Thyroid gland (tissue), 4 donors: ENCODE measurements around the gene C14orf93. TPM values are rescaled to one million over a fixed set of nuclear protein-coding genes. Genes with fewer than 3 reads are reported as not detected.

Experiments
- DNase-seq, 2 donors: peaks; one replicate each; pipeline ENCODE4 v3.0.0-alpha.2; 2019
- H3K27ac ChIP-seq, 3 donors: fragments of 200-600 bp; sonication (generic); 1 replicate in 2 of 3; 2 replicates in 1 of 3; pipeline ENCODE4 v1.5.1; 2016 to 2019; ENCODE audit warnings: mild to moderate bottlenecking in 1 of 3, moderate library complexity in 1 of 3
- H3K27me3 ChIP-seq: fragments of 200-600 bp; sonication (generic); one replicate; pipeline ENCODE4 v1.5.1; 2019
- H3K36me3 ChIP-seq, 2 donors: fragments of 200-600 bp; sonication (generic); one replicate each; pipeline ENCODE4 v1.5.1; 2016 to 2019
- H3K4me1 ChIP-seq, 2 donors: fragments of 200-600 bp; sonication (generic); one replicate each; pipeline ENCODE4 v1.5.1; 2017 to 2019
- H3K4me3 ChIP-seq, 3 donors: fragments of 200-600 bp; sonication (generic); replicated peaks in 1 of 3; 1 replicate in 2 of 3; 2 replicates in 1 of 3; pipeline ENCODE4 v1.5.1; 2016; ENCODE audit warnings: mild to moderate bottlenecking in 1 of 3
- H3K9me3 ChIP-seq: fragments of 200-600 bp; sonication (generic); one replicate; pipeline ENCODE4 v1.5.1; 2017
- CTCF ChIP-seq, 6 experiments: fragments of 200-600 bp in 3 of 6; fragments of 450-650 bp in 3 of 6; sonication (generic) in 3 of 6; IDR thresholded peaks; one replicate each; pipeline ENCODE4 v1.5.1; 2016 to 2019; ENCODE audit warnings: antibody characterized with exemption in 6 of 6, mild to moderate bottlenecking in 2 of 6, inconsistent platforms in 1 of 6, moderate library complexity in 1 of 6
- POLR2A ChIP-seq, 2 donors: fragments of 450-650 bp; IDR thresholded peaks; one replicate each; pipeline ENCODE4 v1.6.1; 2017; ENCODE audit warnings: antibody characterized with exemption in 2 of 2, mild to moderate bottlenecking in 2 of 2, moderate library complexity in 1 of 2
- WGBS, 2 donors: methylation state at CpG; one replicate each; pipeline ENCODE4 v1.1.5; 2017; 5-methylcytosine and 5-hydroxymethylcytosine counted together
- intact Hi-C: fragments of 100-400 bp; cut with DNase I; formaldehyde crosslinking; loops from one replicate; pipeline ENCODE4 v1.15.1; 2023
- total RNA-seq, 4 donors: library from RNA; depleted of rRNA; stranded (reverse); fragments of >200 nt; gene quantifications; one replicate each; pipeline ENCODE4 v1.2.3, GENCODE V29; 2016

The C14orf93 gene
- total RNA-seq, 4 donors from 2014 or later: 11.6 to 20.6 (median 15.4) TPM

- H3K4me3 ChIP-seq: peak overlapping the region in 2 of 3 donors; percentile 63 to 73
- H3K36me3 ChIP-seq: no peaks in the 10 kb centered on the region
- no peaks in the 10 kb centered on the region for H3K27me3 ChIP-seq
- peak overlapping the region; percentile 81 to 87 (median 87) for H3K27ac ChIP-seq
- H3K4me1 ChIP-seq: peaks cover 32 to 52% of the 10 kb centered on the region in 2 donors
- no peaks in the 10 kb centered on the region for H3K9me3 ChIP-seq
- 0 to 1% methylated on average over 20 to 21 of the region's 41 CpGs for WGBS, 2 donors
- DNase-seq: peak; percentile 72 to 82
- intact Hi-C loops: loop anchor here (10.0 kb wide), 1 partner anchor 46 kb away; no protein-coding TSS in a partner anchor
- TF ChIP-seq CTCF (IDR thresholded peaks at IDR 0.05) (no peak), POLR2A (IDR thresholded peaks at IDR 0.05) (peak; percentile 33 to 65)
Observed at GRCh38 chr14:22980672-22981089, 29.3 kb downstream of the C14orf93 start.

GRCh38 chr14:22979748-22980392, 30.1 kb downstream of the C14orf93 start:
- Histone ChIP-seq H3K4me1 (peaks cover 32 to 52% of the 10 kb centered on the region in 2 donors), H3K4me3 (peak overlapping the region in 2 of 3 donors; percentile 14 to 63), H3K27ac (peak overlapping the region; percentile 81 to 87 (median 87)), H3K9me3 (no peaks in the 10 kb centered on the region), H3K27me3 (no peaks in the 10 kb centered on the region), H3K36me3 (no peaks in the 10 kb centered on the region)
- DNase-seq: no peak
- no peak for TF ChIP-seq POLR2A (IDR thresholded peaks at IDR 0.05)
- no peak for TF ChIP-seq CTCF (IDR thresholded peaks at IDR 0.05)
- WGBS, 2 donors: 65 to 66% methylated on average over 8 of the region's 8 CpGs
- intact Hi-C loops: loop anchor here (10.0 kb wide), 1 partner anchor 45 kb away; no protein-coding TSS in a partner anchor

- intact Hi-C loops: no loop called here
- peak overlapping the region; percentile 81 to 89 (median 87) for H3K27ac ChIP-seq
- no peaks in the 10 kb centered on the region for H3K27me3 ChIP-seq
- DNase-seq: no peak
- 53 to 68% methylated on average over 5 of the region's 5 CpGs for WGBS, 2 donors
- peaks cover 0 to 7% of the 10 kb centered on the region in 2 donors for H3K36me3 ChIP-seq
- no peaks in the 10 kb centered on the region for H3K9me3 ChIP-seq
- H3K4me3 ChIP-seq: no peak overlapping the region
- no peak for TF ChIP-seq POLR2A (IDR thresholded peaks at IDR 0.05)
- TF ChIP-seq CTCF (IDR thresholded peaks at IDR 0.05): no peak
- peaks cover 32 to 52% of the 10 kb centered on the region in 2 donors for H3K4me1 ChIP-seq
Observed at GRCh38 chr14:22978981-22979671, 30.8 kb downstream of the C14orf93 start.

GRCh38 chr14:22978487-22978837, 31.5 kb downstream of the C14orf93 start:
- TF ChIP-seq POLR2A (IDR thresholded peaks at IDR 0.05) (no peak), CTCF (IDR thresholded peaks at IDR 0.05) (no peak)
- Histone ChIP-seq H3K36me3 (peaks cover 0 to 7% of the 10 kb centered on the region in 2 donors), H3K4me1 (peaks cover 29 to 48% of the 10 kb centered on the region in 2 donors), H3K27me3 (no peaks in the 10 kb centered on the region), H3K9me3 (no peaks in the 10 kb centered on the region), H3K27ac (peak overlapping the region; percentile 81 to 89 (median 87)), H3K4me3 (no peak overlapping the region)
- intact Hi-C loops: no loop called here
- 68 to 78% methylated on average over 3 of the region's 3 CpGs for WGBS, 2 donors
- no peak for DNase-seq
